ENCODE measurements around the gene DPP10.
"Not testable (repeated sequence)": the region's sequence is repeated elsewhere in the genome, so short reads cannot be mapped to it uniquely, and the experiment has no call there.

The DPP10 gene

DNA sequence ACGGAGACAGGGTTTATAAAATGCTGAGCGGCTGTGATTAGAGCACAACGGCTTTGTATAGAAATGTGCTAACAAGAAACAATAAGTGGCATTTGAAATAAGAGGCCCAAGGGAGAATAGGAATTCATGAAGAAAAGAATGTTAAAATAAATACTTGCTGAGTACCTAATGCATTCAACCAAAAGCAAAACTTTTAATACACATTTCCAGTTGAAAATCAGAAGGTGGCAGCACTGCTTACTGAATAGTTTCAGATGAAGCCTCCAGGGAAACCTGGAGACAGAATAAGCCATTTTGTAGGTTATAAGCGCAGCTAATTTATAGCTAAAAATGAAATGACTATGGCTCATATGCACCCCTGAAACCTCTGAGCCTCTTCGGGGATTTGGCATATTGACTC is 286.6 kb downstream of the DPP10 start:
- no peak for DNase-seq

DNA sequence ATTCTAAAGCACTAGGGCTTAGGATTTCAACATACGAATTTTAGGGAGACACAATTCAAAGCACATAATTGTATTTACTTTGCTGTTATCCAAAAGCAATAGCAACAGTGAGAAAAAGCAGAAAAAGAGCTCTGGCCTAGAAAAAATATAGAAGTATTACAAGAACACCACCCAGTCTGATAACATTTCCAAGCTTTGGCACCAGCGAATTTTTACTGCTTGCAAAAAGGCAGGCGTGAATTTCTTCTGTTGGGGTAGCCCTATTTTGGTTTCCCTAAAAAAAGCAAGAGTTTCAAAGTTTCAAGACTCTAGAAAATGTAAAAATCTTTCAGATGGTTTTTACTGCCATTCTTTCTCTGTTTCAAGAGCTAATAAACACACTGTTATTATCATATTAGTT is 292.7 kb downstream of the DPP10 start:
- DNase-seq: no peak

GRCh38 chr2:114742245-114742644 is 299.8 kb downstream of the DPP10 start:
- DNase-seq: no peak

DNA sequence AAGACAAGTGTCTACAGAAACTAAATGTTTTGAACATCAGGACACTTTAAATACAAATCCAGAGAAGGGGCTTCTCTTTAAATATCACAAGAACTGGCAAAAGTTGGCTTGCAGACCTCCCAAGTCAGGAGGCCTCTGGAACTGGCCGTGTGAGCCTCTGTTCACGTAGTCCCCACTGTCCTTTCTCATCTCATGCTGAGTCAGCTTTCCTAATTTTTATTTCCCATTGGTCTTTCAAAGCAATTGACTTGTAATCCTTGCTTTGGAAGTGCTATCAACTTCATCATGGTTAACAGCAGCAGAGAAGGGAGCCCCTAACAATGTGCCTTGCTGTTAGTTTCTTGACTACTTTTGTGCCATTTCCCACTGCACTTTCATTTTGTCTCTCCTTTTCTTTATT is 303.3 kb downstream of the DPP10 start:
- no peak for DNase-seq

- DNase-seq: not testable (repeated sequence)
Observed at GRCh38 chr2:114748175-114748574, 305.7 kb downstream of the DPP10 start.

GRCh38 chr2:114752425-114752824 is 310.0 kb downstream of the DPP10 start:
- no peak for DNase-seq

DNA sequence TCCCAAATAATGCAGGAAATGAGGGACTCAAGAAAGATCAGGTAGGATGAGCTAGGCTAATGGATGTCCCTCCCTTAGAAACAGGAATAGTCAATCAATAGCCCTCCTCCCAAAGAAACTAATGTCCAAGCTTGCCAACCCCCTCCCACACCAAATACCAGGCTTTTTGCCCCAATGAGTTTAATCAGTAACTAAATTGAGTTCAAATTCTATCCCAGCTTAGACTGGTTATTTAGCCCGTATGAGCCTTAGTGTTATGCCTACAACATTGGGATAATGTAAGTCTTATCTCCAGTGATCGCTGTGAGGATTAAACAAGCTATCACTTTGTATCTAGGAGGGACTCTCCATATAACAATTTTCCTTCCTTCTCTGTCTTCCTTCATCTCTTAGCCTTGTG is 310.7 kb downstream of the DPP10 start:
- DNase-seq: no peak

DNA sequence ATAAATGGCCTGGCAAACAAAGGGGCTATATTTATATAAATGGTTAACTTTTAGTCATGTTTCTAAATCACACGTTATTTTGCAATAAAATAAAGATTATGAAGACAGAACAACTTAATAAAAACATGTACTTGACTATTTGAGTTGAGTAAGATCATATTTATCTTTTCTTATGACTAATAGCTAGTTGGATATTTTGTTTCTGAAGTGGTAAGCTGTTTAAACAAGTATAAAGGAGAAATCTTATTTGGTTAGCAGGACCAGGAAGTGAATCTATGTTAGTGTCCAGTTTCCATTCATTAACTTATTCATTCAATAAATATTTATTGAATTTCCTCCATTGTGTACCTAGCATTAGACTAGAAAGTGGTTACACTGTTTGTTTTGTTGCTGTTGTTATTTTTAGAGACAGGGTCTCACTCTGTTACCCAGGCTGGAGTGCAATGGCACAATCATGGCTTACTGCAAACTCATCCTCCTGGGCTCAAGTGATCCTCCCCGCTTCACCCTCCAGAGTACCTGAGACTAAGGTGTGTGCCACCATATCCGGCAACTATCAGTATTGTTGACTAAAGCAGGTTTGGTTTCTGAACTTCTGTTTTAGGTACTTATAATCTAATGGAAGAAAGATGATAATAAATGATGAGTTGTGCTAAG is 312.6 kb downstream of the DPP10 start:
- DNase-seq: no peak

- no peak for DNase-seq
Observed at GRCh38 chr2:114762376-114762775, 319.9 kb downstream of the DPP10 start.

- no peak for DNase-seq
Observed at GRCh38 chr2:114762986-114763385, 320.5 kb downstream of the DPP10 start.

- DNase-seq: no peak
Observed at GRCh38 chr2:114769110-114769509, 326.7 kb downstream of the DPP10 start.

GRCh38 chr2:114769991-114770390 is 327.6 kb downstream of the DPP10 start:
- DNase-seq: no peak

- DNase-seq: no peak
Observed at GRCh38 chr2:114784046-114784445, 341.6 kb downstream of the DPP10 start.

DNA sequence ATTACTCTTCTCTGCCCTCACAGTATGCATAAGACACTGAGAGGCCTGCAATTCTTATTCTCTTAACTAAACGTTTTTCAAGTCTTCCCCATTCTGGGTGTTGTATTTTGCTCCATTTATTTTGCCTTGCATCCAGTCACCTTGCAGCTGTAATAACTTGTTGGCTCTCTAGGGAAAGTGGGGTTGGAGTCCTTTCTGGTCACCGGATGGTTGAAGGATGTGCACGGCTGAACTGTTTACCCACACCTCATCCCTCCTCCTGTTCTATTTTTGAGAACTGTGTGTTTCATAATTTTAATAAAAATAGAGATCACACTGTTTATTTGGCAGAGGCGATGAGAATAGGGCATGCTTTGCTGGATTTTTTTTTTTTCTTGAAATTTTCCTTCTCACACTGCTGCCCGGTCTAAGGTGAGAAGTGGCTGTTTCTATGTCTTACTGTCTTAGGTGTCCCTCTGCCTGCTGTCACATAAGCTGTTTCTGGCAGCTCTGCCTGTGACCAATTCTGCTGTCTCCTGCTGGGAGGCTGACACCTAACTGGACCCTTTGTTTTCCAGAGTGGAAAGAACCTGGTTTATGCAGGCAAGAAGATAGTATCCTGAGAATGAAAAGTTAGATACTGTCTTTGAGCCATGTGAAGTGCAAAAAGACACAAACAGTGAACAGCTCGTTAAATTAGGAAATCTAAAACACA is 342.6 kb downstream of the DPP10 start:
- no peak for DNase-seq

DNA sequence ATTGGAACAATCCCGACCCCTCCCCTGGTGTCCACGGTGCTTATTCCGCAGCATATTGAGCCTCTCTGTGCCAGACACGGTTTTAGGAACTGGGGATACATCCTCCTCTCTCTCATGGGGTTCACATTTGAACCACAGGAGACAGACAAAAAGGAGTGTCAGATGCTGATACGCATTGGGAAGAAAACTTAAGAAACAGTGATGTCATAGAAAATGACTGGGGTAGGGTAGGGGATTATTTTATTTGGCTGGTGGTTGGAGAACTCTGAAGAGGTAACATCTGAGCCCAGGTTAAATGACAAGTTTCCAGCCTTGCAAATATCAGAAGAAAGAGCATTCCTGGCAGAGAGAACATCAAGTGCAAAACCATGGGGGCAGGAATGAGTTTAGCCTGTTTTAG is 344.5 kb downstream of the DPP10 start:
- no peak for DNase-seq

GRCh38 chr2:114787486-114787885 is 345.0 kb downstream of the DPP10 start:
- DNase-seq: no peak

- no peak for DNase-seq
Observed at GRCh38 chr2:114789989-114790388, 347.5 kb downstream of the DPP10 start.

GRCh38 chr2:114797540-114797939 is 355.1 kb downstream of the DPP10 start:
- DNase-seq: no peak

DNA sequence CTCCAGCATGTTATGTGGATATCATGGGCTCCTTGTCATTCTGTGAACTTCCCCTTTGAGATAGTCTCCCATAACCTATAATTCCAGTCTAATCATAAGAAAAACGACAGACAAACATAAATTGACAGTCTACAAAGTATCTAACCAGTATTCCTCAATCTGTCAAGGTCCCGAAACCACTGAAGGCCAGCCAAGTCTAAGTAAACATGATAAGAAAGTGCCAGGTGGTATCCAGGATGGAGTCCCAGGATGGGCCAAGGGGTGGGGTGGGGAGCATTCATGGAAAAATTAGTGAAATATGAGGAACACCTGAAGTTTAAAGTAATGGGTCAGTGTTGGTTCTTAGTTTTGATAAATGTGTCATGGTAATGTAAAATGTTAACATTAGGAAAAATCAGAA is 355.5 kb downstream of the DPP10 start:
- DNase-seq: no peak

DNA sequence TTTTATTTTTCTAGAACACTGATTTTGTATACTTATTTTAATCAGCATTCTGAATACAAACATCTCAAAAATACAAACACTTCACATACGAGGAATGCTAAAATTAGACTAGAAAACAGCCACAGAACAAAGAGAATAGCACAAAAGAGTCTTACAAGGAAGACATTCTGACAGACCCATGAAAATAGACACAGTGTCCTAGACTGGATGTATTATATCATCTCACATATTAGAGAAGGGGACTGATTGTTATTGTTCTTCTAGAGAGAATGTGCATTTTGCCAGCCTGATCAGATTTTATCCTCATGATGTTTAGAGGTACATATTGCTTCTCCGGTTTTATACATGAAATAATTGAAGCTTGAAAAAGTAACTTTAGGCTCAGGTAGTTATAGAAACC is 357.9 kb downstream of the DPP10 start:
- no peak for DNase-seq

DNA sequence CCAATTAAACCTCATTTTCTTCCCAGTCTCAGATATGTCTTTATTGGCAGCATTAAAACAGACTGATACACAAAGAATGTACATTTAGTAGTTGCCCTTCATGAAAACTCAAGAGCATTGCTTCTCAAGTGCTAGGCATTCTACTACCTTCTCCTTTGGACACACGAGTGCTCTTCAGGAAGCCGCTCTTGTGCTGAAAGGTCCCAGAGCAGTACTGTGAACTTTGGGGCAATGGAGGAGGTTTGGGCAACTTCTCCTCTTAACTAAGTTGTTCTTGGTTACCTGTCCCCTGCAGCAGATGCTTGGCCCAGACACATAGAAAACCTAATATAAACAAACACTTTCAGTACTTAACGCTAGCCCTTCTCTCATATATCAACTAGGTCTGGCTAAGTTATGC is 362.8 kb downstream of the DPP10 start:
- DNase-seq: no peak

- DNase-seq: no peak
Observed at GRCh38 chr2:114810092-114810491, 367.7 kb downstream of the DPP10 start.

- no peak for DNase-seq
Observed at GRCh38 chr2:114812261-114812660, 369.8 kb downstream of the DPP10 start.

- DNase-seq: no peak
Observed at GRCh38 chr2:114814355-114814754, 371.9 kb downstream of the DPP10 start.

DNA sequence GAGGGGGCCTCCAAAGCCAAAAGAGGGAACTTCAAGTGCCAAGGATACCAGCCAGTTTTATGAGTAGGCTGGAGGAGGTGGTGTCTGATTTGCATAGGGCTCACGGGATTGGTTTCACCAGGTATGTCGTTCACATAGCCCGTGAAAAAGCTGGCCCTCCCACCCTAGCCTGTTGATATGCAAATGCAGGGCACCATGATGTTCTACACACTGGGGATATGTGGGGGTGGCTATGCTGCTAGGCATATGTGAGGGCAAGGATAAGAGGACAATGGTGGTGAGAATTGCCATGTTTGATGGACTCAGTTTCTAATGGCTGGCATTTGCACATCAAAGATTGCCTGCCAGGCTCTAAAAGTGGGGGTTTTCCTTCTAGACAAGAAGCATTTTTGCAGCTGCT is 378.6 kb downstream of the DPP10 start:
- DNase-seq: no peak

Measured in activated CD4-positive, alpha-beta T cell treated with anti-CD3 and anti-CD28 coated beads, Interleukin-2, amount 50 U/mL, for 1 hour (primary cell).